WTC11 (cell line): Measurements from ENCODE around the gene ANO9. TPM values are rescaled to one million over a fixed set of nuclear protein-coding genes. Genes with fewer than 3 reads are reported as not detected.

ENCODE experiments used
- ELF4 ChIP-seq: sonication (generic); formaldehyde crosslinking; IDR thresholded peaks from 2 replicates; pipeline ENCODE4 v1.8.1; 2022; ENCODE audit warnings: low read depth, mild to moderate bottlenecking, moderate library complexity, missing genetic modification reagents
- ETV6 ChIP-seq: sonication (generic); formaldehyde crosslinking; IDR thresholded peaks from 2 replicates; pipeline ENCODE4 v1.8.1; 2022; ENCODE audit warnings: mild to moderate bottlenecking, missing genetic modification reagents
- FOXJ3 ChIP-seq: sonication (generic); formaldehyde crosslinking; IDR thresholded peaks from 2 replicates; pipeline ENCODE4 v1.9.0; 2021; ENCODE audit warnings: missing genetic modification reagents, mild to moderate bottlenecking, borderline replicate concordance
- GABPB1 ChIP-seq: sonication (generic); formaldehyde crosslinking; IDR thresholded peaks from 2 replicates; pipeline ENCODE4 v1.8.1; 2023; ENCODE audit warnings: mild to moderate bottlenecking, missing genetic modification reagents
- MXD4 ChIP-seq: fragments of 250-450 bp; sonication (Bioruptor Pico); IDR thresholded peaks from 2 replicates; pipeline ENCODE4 v1.8.0; 2021; ENCODE audit warnings: mild to moderate bottlenecking, moderate library complexity, borderline replicate concordance
- NFATC4 ChIP-seq: fragments of 250-450 bp; sonication (Bioruptor Pico); IDR thresholded peaks from 2 replicates; pipeline ENCODE4 v1.9.0; 2021; ENCODE audit warnings: mild to moderate bottlenecking
- NFYB ChIP-seq: sonication (generic); formaldehyde crosslinking; conservative IDR thresholded peaks from 2 replicates; pipeline ENCODE4 v1.8.0; 2022; ENCODE audit warnings: low read depth, missing genetic modification reagents
- RELA ChIP-seq: sonication (generic); formaldehyde crosslinking; IDR thresholded peaks from 2 replicates; pipeline ENCODE4 v1.8.1; 2022; ENCODE audit warnings: missing genetic modification reagents, mild to moderate bottlenecking, borderline replicate concordance
- SOX15 ChIP-seq: fragments of 250-450 bp; sonication (Bioruptor Pico); IDR thresholded peaks from 2 replicates; pipeline ENCODE4 v1.9.0; 2021; ENCODE audit warnings: mild to moderate bottlenecking
- TP53 ChIP-seq: sonication (generic); formaldehyde crosslinking; IDR thresholded peaks from 2 replicates; pipeline ENCODE4 v1.8.1; 2023; ENCODE audit warnings: mild to moderate bottlenecking, missing genetic modification reagents
- ZNF138 ChIP-seq: sonication (generic); formaldehyde crosslinking; conservative IDR thresholded peaks from 2 replicates; pipeline ENCODE4 v1.8.1; 2022; ENCODE audit warnings: mild to moderate bottlenecking, moderate library complexity, missing genetic modification reagents
- total RNA-seq: library from RNA; stranded (reverse); gene quantifications from 3 replicates; pipeline ENCODE4 v1.2.3, GENCODE V29; 2021
- TF ChIP-seq, protein P1 (sequence below): fragments of 250-450 bp; sonication (Bioruptor Pico); conservative IDR thresholded peaks from 2 replicates; pipeline ENCODE4 v1.9.0; 2021; ENCODE audit warnings: mild to moderate bottlenecking
- TF ChIP-seq, protein P2 (sequence below): sonication (generic); formaldehyde crosslinking; IDR thresholded peaks from 2 replicates; pipeline ENCODE4 v1.8.1; 2023; ENCODE audit warnings: mild to moderate bottlenecking, missing genetic modification reagents
- TF ChIP-seq, protein P3 (sequence below): sonication (generic); formaldehyde crosslinking; IDR thresholded peaks from 2 replicates; pipeline ENCODE4 v1.8.0; 2023; ENCODE audit warnings: missing genetic modification reagents
- TF ChIP-seq, protein P4 (sequence below): sonication (generic); formaldehyde crosslinking; IDR thresholded peaks from 2 replicates; pipeline ENCODE4 v1.8.1; 2023; ENCODE audit warnings: mild to moderate bottlenecking, missing genetic modification reagents
- TF ChIP-seq, protein P5 (sequence below): sonication (generic); formaldehyde crosslinking; IDR thresholded peaks from 2 replicates; pipeline ENCODE4 v1.8.0; 2023; ENCODE audit warnings: missing genetic modification reagents, mild to moderate bottlenecking, borderline replicate concordance
- TF ChIP-seq, protein P6 (sequence below): sonication (generic); formaldehyde crosslinking; IDR thresholded peaks from 2 replicates; pipeline ENCODE4 v1.8.0; 2023; ENCODE audit warnings: mild to moderate bottlenecking, missing genetic modification reagents
- TF ChIP-seq, protein P7 (sequence below): fragments of 250-450 bp; sonication (Bioruptor Pico); IDR thresholded peaks from 2 replicates; pipeline ENCODE4 v1.9.0; 2021; ENCODE audit warnings: mild to moderate bottlenecking
- TF ChIP-seq, protein P8 (sequence below): sonication (generic); formaldehyde crosslinking; IDR thresholded peaks from 2 replicates; pipeline ENCODE4 v1.8.0; 2022; ENCODE audit warnings: mild to moderate bottlenecking, missing genetic modification reagents

The ANO9 gene
- total RNA-seq, 1 experiment from 2014 or later: 13.2 TPM

DNA sequence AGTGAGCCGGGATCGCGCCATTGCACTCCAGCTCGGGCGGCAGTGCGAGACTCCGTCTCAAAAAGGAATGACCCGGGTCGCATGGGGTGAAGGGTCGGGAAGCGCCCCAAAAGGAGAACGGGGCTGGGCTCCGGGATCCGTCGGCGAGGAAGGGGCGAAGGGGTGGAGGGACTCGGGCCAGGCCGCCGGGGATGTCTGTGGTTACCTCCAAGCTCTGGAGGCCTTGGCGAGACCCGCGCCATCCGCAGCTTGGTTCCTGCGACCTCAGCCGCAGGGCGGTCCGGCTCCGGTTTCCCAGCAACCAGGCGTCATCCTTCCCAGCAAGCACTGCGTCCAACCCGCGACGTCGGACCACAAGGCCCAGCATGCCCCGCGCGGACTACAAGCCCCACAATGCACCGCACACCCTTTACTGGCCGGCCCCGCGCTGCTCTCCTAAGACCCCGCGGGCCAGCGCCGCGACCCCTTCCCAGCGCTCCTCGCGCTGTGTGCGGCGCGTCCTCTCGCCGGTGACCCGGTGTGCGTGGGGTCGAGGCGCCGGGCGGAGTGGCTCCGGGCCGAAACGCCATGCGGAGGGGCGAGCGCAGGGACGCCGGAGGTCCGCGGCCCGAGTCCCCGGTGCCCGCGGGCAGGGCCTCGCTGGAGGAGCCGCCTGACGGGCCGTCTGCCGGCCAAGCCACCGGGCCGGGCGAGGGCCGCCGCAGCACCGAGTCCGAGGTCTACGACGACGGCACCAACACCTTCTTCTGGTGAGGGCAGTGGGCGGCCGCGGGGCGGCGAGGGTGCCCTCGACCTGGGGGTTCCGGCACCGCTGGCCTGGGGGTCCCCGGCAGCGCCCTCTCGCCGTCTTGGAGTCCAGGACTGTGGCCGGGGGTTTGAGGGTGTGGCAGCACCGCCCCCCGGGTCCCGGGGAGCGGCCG lies 8.3 kb upstream of the ANO9 start, which contains the start of gene PTDSS2 (continued):
- TF ChIP-seq, protein P1, sequence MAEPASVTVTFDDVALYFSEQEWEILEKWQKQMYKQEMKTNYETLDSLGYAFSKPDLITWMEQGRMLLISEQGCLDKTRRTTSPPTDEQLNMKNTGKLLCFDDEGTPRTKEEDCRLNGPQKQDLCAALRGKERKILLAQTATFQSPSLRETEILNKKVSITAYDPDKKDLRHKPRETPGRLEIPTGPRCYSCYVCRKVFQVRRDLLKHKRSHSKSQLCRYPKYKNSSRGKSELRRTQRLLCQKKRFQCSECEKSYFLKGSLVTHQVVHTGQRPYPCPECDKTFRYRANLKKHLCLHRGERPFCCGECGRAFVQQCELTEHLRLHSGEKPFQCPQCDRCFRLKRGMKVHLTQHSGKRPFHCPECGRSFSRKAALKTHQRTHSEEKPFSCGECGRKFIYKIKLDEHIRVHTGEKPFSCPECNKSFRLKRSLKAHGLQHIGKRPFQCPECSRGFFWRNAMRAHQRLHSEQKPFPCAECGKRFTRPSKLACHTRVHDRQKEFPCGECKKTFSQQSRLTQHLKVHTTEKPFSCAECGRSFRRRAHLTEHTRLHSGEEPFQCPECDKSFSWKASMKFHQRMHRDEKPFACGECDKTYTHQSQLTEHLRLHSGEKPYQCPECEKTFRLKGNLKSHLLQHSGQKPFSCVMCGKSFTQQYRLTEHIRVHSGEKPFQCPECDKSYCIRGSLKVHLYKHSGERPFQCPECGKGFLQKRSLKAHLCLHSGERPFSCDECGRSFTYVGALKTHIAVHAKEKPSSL (CRISPR knock-in tag): no peak
- TF ChIP-seq ETV6 (CRISPR knock-in tag) (peak; percentile 73; the same call in 1 of the 2 replicates), NFATC4 (CRISPR knock-in tag) (no peak), GABPB1 (peak; percentile 69), SOX15 (CRISPR knock-in tag) (no peak), NFYB (CRISPR knock-in tag) (no peak; the same call in 1 of the 2 replicates), MXD4 (CRISPR knock-in tag) (no peak), TP53 (CRISPR knock-in tag) (peak; percentile 81; the same call in 1 of the 2 replicates), ELF4 (0 out of 2 replicates have a peak, but pooled peaks have one; percentile 48), FOXJ3 (CRISPR knock-in tag) (no peak), ZNF138 (CRISPR knock-in tag) (0 out of 2 replicates have a peak, but pooled peaks have one; percentile 33), RELA (CRISPR knock-in tag) (0 out of 2 replicates have a peak, but pooled peaks have one; percentile 20)
- TF ChIP-seq, protein P2, sequence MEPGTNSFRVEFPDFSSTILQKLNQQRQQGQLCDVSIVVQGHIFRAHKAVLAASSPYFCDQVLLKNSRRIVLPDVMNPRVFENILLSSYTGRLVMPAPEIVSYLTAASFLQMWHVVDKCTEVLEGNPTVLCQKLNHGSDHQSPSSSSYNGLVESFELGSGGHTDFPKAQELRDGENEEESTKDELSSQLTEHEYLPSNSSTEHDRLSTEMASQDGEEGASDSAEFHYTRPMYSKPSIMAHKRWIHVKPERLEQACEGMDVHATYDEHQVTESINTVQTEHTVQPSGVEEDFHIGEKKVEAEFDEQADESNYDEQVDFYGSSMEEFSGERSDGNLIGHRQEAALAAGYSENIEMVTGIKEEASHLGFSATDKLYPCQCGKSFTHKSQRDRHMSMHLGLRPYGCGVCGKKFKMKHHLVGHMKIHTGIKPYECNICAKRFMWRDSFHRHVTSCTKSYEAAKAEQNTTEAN (CRISPR knock-in tag): peak; percentile 66; the same call in 1 of the 2 replicates
- TF ChIP-seq, protein P3, sequence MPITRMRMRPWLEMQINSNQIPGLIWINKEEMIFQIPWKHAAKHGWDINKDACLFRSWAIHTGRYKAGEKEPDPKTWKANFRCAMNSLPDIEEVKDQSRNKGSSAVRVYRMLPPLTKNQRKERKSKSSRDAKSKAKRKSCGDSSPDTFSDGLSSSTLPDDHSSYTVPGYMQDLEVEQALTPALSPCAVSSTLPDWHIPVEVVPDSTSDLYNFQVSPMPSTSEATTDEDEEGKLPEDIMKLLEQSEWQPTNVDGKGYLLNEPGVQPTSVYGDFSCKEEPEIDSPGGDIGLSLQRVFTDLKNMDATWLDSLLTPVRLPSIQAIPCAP (CRISPR knock-in tag): no peak
- TF ChIP-seq, protein P4, sequence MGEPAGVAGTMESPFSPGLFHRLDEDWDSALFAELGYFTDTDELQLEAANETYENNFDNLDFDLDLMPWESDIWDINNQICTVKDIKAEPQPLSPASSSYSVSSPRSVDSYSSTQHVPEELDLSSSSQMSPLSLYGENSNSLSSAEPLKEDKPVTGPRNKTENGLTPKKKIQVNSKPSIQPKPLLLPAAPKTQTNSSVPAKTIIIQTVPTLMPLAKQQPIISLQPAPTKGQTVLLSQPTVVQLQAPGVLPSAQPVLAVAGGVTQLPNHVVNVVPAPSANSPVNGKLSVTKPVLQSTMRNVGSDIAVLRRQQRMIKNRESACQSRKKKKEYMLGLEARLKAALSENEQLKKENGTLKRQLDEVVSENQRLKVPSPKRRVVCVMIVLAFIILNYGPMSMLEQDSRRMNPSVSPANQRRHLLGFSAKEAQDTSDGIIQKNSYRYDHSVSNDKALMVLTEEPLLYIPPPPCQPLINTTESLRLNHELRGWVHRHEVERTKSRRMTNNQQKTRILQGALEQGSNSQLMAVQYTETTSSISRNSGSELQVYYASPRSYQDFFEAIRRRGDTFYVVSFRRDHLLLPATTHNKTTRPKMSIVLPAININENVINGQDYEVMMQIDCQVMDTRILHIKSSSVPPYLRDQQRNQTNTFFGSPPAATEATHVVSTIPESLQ (CRISPR knock-in tag): no peak
- TF ChIP-seq, protein P5, sequence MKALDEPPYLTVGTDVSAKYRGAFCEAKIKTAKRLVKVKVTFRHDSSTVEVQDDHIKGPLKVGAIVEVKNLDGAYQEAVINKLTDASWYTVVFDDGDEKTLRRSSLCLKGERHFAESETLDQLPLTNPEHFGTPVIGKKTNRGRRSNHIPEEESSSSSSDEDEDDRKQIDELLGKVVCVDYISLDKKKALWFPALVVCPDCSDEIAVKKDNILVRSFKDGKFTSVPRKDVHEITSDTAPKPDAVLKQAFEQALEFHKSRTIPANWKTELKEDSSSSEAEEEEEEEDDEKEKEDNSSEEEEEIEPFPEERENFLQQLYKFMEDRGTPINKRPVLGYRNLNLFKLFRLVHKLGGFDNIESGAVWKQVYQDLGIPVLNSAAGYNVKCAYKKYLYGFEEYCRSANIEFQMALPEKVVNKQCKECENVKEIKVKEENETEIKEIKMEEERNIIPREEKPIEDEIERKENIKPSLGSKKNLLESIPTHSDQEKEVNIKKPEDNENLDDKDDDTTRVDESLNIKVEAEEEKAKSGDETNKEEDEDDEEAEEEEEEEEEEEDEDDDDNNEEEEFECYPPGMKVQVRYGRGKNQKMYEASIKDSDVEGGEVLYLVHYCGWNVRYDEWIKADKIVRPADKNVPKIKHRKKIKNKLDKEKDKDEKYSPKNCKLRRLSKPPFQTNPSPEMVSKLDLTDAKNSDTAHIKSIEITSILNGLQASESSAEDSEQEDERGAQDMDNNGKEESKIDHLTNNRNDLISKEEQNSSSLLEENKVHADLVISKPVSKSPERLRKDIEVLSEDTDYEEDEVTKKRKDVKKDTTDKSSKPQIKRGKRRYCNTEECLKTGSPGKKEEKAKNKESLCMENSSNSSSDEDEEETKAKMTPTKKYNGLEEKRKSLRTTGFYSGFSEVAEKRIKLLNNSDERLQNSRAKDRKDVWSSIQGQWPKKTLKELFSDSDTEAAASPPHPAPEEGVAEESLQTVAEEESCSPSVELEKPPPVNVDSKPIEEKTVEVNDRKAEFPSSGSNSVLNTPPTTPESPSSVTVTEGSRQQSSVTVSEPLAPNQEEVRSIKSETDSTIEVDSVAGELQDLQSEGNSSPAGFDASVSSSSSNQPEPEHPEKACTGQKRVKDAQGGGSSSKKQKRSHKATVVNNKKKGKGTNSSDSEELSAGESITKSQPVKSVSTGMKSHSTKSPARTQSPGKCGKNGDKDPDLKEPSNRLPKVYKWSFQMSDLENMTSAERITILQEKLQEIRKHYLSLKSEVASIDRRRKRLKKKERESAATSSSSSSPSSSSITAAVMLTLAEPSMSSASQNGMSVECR (CRISPR knock-in tag): peak; percentile 80; the same call in 1 of the 2 replicates
- TF ChIP-seq, protein P6, sequence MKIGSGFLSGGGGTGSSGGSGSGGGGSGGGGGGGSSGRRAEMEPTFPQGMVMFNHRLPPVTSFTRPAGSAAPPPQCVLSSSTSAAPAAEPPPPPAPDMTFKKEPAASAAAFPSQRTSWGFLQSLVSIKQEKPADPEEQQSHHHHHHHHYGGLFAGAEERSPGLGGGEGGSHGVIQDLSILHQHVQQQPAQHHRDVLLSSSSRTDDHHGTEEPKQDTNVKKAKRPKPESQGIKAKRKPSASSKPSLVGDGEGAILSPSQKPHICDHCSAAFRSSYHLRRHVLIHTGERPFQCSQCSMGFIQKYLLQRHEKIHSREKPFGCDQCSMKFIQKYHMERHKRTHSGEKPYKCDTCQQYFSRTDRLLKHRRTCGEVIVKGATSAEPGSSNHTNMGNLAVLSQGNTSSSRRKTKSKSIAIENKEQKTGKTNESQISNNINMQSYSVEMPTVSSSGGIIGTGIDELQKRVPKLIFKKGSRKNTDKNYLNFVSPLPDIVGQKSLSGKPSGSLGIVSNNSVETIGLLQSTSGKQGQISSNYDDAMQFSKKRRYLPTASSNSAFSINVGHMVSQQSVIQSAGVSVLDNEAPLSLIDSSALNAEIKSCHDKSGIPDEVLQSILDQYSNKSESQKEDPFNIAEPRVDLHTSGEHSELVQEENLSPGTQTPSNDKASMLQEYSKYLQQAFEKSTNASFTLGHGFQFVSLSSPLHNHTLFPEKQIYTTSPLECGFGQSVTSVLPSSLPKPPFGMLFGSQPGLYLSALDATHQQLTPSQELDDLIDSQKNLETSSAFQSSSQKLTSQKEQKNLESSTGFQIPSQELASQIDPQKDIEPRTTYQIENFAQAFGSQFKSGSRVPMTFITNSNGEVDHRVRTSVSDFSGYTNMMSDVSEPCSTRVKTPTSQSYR (CRISPR knock-in tag): no peak
- TF ChIP-seq, protein P7, sequence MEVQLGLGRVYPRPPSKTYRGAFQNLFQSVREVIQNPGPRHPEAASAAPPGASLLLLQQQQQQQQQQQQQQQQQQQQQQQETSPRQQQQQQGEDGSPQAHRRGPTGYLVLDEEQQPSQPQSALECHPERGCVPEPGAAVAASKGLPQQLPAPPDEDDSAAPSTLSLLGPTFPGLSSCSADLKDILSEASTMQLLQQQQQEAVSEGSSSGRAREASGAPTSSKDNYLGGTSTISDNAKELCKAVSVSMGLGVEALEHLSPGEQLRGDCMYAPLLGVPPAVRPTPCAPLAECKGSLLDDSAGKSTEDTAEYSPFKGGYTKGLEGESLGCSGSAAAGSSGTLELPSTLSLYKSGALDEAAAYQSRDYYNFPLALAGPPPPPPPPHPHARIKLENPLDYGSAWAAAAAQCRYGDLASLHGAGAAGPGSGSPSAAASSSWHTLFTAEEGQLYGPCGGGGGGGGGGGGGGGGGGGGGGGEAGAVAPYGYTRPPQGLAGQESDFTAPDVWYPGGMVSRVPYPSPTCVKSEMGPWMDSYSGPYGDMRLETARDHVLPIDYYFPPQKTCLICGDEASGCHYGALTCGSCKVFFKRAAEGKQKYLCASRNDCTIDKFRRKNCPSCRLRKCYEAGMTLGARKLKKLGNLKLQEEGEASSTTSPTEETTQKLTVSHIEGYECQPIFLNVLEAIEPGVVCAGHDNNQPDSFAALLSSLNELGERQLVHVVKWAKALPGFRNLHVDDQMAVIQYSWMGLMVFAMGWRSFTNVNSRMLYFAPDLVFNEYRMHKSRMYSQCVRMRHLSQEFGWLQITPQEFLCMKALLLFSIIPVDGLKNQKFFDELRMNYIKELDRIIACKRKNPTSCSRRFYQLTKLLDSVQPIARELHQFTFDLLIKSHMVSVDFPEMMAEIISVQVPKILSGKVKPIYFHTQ (CRISPR knock-in tag): no peak
- TF ChIP-seq, protein P8, sequence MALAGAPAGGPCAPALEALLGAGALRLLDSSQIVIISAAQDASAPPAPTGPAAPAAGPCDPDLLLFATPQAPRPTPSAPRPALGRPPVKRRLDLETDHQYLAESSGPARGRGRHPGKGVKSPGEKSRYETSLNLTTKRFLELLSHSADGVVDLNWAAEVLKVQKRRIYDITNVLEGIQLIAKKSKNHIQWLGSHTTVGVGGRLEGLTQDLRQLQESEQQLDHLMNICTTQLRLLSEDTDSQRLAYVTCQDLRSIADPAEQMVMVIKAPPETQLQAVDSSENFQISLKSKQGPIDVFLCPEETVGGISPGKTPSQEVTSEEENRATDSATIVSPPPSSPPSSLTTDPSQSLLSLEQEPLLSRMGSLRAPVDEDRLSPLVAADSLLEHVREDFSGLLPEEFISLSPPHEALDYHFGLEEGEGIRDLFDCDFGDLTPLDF (CRISPR knock-in tag): no peak
